Loucy (cell line): ENCODE data around the gene ABAT.

Source experiments
- H2AFZ ChIP-seq: fragments of 200-600 bp; sonication (generic); 2 replicates; pipeline ENCODE4 v1.6.0; 2016; ENCODE audit warnings: antibody characterized with exemption, mild to moderate bottlenecking, low read length, moderate library complexity
- H3F3A ChIP-seq: fragments of 200-600 bp; 2 replicates; pipeline ENCODE4 v1.6.0; 2016; ENCODE audit warnings: antibody characterized with exemption, low read depth, mild to moderate bottlenecking
- H3K27me3 ChIP-seq: fragments of 200-600 bp; sonication (generic); 2 replicates; pipeline ENCODE4 v1.6.1; 2014; ENCODE audit warnings: low read length, mild to moderate bottlenecking; ENCODE audit not compliant: insufficient read depth, poor library complexity, severe bottlenecking
- H3K36me3 ChIP-seq: fragments of 200-600 bp; sonication (generic); 2 replicates; pipeline ENCODE4 v1.6.1; 2016; ENCODE audit warnings: low read length; ENCODE audit not compliant: insufficient read depth
- H3K4me1 ChIP-seq: fragments of 200-600 bp; sonication (generic); 2 replicates; pipeline ENCODE4 v1.5.1; 2014; ENCODE audit warnings: low read length, mild to moderate bottlenecking; ENCODE audit not compliant: insufficient read depth, poor library complexity, severe bottlenecking
- H3K4me2 ChIP-seq: fragments of 200-600 bp; sonication (generic); 2 replicates; pipeline ENCODE4 v1.6.0; 2014; ENCODE audit warnings: antibody characterized with exemption, low read length, low read depth, mild to moderate bottlenecking; ENCODE audit not compliant: poor library complexity, severe bottlenecking
- H3K4me3 ChIP-seq: fragments of 200-600 bp; sonication (generic); 2 replicates; pipeline ENCODE4 v1.5.1; 2014; ENCODE audit warnings: low read length, mild to moderate bottlenecking, mixed read lengths; ENCODE audit not compliant: poor library complexity, severe bottlenecking
- H3K79me2 ChIP-seq: fragments of 200-600 bp; sonication (generic); 2 replicates; pipeline ENCODE4 v1.6.1; 2014; ENCODE audit warnings: low read length; ENCODE audit not compliant: insufficient read depth
- H3K9ac ChIP-seq: fragments of 200-600 bp; sonication (generic); 2 replicates; pipeline ENCODE4 v1.6.0; 2014; ENCODE audit warnings: mild to moderate bottlenecking, low read depth, low read length, moderate library complexity; ENCODE audit not compliant: poor library complexity, severe bottlenecking
- H3K9me2 ChIP-seq: fragments of 200-600 bp; sonication (generic); replicated peaks from 2 replicates; pipeline ENCODE4 v1.6.1; 2016; ENCODE audit warnings: low read depth, low read length, mixed read lengths
- H3K9me3 ChIP-seq: fragments of 200-600 bp; sonication (generic); 2 replicates; pipeline ENCODE4 v1.6.1; 2014; ENCODE audit warnings: mild to moderate bottlenecking, antibody characterized with exemption, low read length, low read depth; ENCODE audit not compliant: insufficient read depth
- H4K20me1 ChIP-seq: fragments of 200-600 bp; sonication (generic); 2 replicates; pipeline ENCODE4 v1.6.0; 2014; ENCODE audit warnings: antibody characterized with exemption, low read length, mild to moderate bottlenecking; ENCODE audit not compliant: insufficient read depth, poor library complexity, severe bottlenecking
- EZH2phosphoT487 ChIP-seq: fragments of 200-600 bp; IDR thresholded peaks from 2 replicates; pipeline ENCODE4 v1.6.1; 2018; ENCODE audit warnings: antibody characterized with exemption, mild to moderate bottlenecking, moderate library complexity, borderline replicate concordance
- TF ChIP-seq, protein P1 (sequence below): fragments of 200-600 bp; sonication (generic); conservative IDR thresholded peaks from 2 replicates; pipeline ENCODE4 v1.5.1; 2014; ENCODE audit warnings: mild to moderate bottlenecking, antibody characterized with exemption, low read length

The ABAT gene

DNA sequence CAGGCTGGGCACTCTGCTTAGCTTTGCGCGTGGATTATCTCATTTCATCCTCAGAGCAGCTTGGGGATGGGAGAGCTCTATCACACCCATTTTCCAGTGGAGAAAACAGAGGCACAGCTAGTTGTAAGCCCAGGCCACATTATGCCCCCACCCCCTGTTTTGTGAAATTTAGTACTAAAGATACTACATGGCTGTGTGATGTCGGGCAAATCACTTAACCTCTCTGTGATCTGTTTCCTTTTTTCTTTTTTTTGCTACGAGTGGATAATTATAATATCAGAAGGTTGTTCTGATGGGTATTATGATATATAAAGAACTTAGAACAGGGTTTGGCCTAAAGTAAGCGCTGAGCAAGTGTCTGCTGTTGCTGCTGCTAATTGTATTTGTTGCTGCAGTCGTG, 41.6 kb downstream of the ABAT start:
- H3K4me1 ChIP-seq, result no peaks in the 10 kb centered on the region
- TF ChIP-seq EZH2phosphoT487, result no peak
- TF ChIP-seq, protein P1, sequence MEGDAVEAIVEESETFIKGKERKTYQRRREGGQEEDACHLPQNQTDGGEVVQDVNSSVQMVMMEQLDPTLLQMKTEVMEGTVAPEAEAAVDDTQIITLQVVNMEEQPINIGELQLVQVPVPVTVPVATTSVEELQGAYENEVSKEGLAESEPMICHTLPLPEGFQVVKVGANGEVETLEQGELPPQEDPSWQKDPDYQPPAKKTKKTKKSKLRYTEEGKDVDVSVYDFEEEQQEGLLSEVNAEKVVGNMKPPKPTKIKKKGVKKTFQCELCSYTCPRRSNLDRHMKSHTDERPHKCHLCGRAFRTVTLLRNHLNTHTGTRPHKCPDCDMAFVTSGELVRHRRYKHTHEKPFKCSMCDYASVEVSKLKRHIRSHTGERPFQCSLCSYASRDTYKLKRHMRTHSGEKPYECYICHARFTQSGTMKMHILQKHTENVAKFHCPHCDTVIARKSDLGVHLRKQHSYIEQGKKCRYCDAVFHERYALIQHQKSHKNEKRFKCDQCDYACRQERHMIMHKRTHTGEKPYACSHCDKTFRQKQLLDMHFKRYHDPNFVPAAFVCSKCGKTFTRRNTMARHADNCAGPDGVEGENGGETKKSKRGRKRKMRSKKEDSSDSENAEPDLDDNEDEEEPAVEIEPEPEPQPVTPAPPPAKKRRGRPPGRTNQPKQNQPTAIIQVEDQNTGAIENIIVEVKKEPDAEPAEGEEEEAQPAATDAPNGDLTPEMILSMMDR, result no peak
- no peaks in the 10 kb centered on the region for H3K9me2 ChIP-seq
- H3K27me3 ChIP-seq, result no peaks in the 10 kb centered on the region
- H3K36me3 ChIP-seq, result no peaks in the 10 kb centered on the region
- no peak overlapping the region for H3K4me2 ChIP-seq
- no peaks in the 10 kb centered on the region for H3K9me3 ChIP-seq
- H3K4me3 ChIP-seq, result no peak overlapping the region
- no peak overlapping the region for H2AFZ ChIP-seq
- no peaks in the 10 kb centered on the region for H4K20me1 ChIP-seq
- no peak overlapping the region for H3K9ac ChIP-seq
- H3K79me2 ChIP-seq, result no peaks in the 10 kb centered on the region
- no peaks in the 10 kb centered on the region for H3F3A ChIP-seq

DNA sequence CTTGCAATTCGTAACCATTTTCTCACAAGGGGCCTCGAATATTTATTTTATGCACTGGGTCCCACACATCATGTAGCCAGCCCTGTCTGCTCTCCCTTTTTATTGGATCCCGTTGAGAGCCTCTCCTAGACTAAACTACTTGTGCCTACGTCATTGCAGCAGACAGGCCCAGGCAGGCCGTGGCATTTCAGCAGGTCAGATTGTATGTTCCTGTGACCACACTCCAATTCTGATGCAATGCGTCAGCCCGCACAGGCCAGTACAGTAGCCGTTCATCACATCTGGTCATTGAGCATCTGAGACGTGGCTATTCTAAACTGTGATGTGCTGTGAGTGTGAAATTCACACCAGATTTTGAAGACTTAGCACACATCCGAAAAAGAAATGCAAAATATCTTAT, 42.2 kb downstream of the ABAT start:
- Histone ChIP-seq H3K4me2 (no peak overlapping the region), H3F3A (no peaks in the 10 kb centered on the region), H2AFZ (no peak overlapping the region), H3K9me3 (no peaks in the 10 kb centered on the region), H3K4me3 (no peak overlapping the region), H3K9ac (no peak overlapping the region), H3K4me1 (no peaks in the 10 kb centered on the region), H3K9me2 (no peaks in the 10 kb centered on the region), H4K20me1 (no peaks in the 10 kb centered on the region), H3K79me2 (no peaks in the 10 kb centered on the region), H3K36me3 (no peaks in the 10 kb centered on the region), H3K27me3 (no peaks in the 10 kb centered on the region)
- TF ChIP-seq, protein P1, result no peak
- TF ChIP-seq EZH2phosphoT487, result no peak

DNA sequence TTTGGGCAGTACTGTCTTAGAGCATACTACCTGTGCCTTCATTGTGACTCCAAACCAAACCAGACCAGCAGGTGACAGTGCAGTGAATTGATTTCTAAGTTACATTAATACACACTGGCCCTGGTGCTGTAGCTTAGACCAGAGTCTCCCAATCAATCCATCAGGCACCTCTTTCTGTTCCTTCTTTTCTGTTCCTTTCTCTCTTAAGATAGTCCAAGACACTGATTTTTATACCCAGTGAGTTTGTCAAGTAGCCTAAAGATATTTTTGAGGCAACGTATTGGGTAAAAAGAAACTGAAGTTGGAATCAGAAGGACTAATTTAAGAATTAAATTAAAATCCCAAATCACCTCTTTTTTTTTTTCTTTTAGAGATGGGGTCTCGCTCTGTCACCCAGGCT, 43.1 kb downstream of the ABAT start:
- Histone ChIP-seq H3K9me2 (no peaks in the 10 kb centered on the region), H3K9me3 (no peaks in the 10 kb centered on the region), H3K79me2 (no peaks in the 10 kb centered on the region), H3K4me2 (no peak overlapping the region), H3K27me3 (no peaks in the 10 kb centered on the region), H3F3A (no peaks in the 10 kb centered on the region), H3K4me3 (no peak overlapping the region), H4K20me1 (no peaks in the 10 kb centered on the region), H3K4me1 (no peaks in the 10 kb centered on the region), H3K9ac (no peak overlapping the region), H2AFZ (no peak overlapping the region), H3K36me3 (no peaks in the 10 kb centered on the region)
- TF ChIP-seq, protein P1, result no peak
- TF ChIP-seq EZH2phosphoT487, result no peak
